Thoracic aorta (tissue), 2 donors: ENCODE results near the gene ZCCHC9. TPM values are rescaled to one million over a fixed set of nuclear protein-coding genes. Genes with fewer than 3 reads are reported as not detected.

ENCODE experiments used
- ATAC-seq: fragments of 150-250 bp; one replicate; pipeline ENCODE4 v1.8.0; 2017; ENCODE audit warnings: low read depth; ENCODE audit not compliant: insufficient number of reproducible peaks, low FRiP score
- DNase-seq: peaks from one replicate; pipeline ENCODE4 v3.0.0-alpha.2; 2020; ENCODE audit warnings: low spot score
- H3K27ac ChIP-seq, 2 donors: fragments of 200-600 bp; sonication (generic); 1 replicate in 1 of 2; 2 replicates in 1 of 2; pipeline ENCODE4 v1.5.1; 2016; ENCODE audit warnings: mild to moderate bottlenecking in 2 of 2, moderate library complexity in 2 of 2
- H3K27me3 ChIP-seq: fragments of 200-600 bp; sonication (generic); replicated peaks from 2 replicates; pipeline ENCODE4 v1.6.0; 2016; ENCODE audit warnings: mild to moderate bottlenecking; ENCODE audit not compliant: insufficient read depth
- H3K36me3 ChIP-seq: fragments of 200-600 bp; sonication (generic); one replicate; pipeline ENCODE4 v1.5.1; 2016
- H3K4me1 ChIP-seq, 2 donors: fragments of 200-600 bp; sonication (generic); 1 replicate in 1 of 2; 2 replicates in 1 of 2; pipeline versions ENCODE4 v1.5.1 to v1.6.0; 2016; ENCODE audit warnings: low read depth in 2 of 2, mild to moderate bottlenecking in 1 of 2; ENCODE audit not compliant: control insufficient read depth in 1 of 2
- H3K4me3 ChIP-seq: fragments of 200-600 bp; sonication (generic); 2 replicates; pipeline ENCODE4 v1.5.1; 2016; ENCODE audit warnings: mild to moderate bottlenecking
- H3K9me3 ChIP-seq: fragments of 200-600 bp; sonication (generic); 2 replicates; pipeline ENCODE4 v1.5.1; 2016
- total RNA-seq, 2 donors: library from RNA; depleted of rRNA; stranded (reverse); fragments of >200 nt; gene quantifications; one replicate each; pipeline versions ENCODE4 v1.1.0 to v1.2.3, GENCODE V29; 2016
- TF ChIP-seq, protein P1 (sequence below): fragments of 200-600 bp; sonication (generic); IDR thresholded peaks from one replicate; pipeline ENCODE4 v1.5.1; 2019; ENCODE audit warnings: antibody characterized with exemption

ZCCHC9 gene
- total RNA-seq, 2 donors from 2014 or later: 4.9 to 22.1 TPM

GRCh38 chr5:81345411-81346003, 44.1 kb downstream of the ZCCHC9 start:
- ATAC-seq (no peak), DNase-seq (no peak)
- no peak overlapping the region for H3K4me3 ChIP-seq
- TF ChIP-seq, protein P1, sequence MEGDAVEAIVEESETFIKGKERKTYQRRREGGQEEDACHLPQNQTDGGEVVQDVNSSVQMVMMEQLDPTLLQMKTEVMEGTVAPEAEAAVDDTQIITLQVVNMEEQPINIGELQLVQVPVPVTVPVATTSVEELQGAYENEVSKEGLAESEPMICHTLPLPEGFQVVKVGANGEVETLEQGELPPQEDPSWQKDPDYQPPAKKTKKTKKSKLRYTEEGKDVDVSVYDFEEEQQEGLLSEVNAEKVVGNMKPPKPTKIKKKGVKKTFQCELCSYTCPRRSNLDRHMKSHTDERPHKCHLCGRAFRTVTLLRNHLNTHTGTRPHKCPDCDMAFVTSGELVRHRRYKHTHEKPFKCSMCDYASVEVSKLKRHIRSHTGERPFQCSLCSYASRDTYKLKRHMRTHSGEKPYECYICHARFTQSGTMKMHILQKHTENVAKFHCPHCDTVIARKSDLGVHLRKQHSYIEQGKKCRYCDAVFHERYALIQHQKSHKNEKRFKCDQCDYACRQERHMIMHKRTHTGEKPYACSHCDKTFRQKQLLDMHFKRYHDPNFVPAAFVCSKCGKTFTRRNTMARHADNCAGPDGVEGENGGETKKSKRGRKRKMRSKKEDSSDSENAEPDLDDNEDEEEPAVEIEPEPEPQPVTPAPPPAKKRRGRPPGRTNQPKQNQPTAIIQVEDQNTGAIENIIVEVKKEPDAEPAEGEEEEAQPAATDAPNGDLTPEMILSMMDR: no peak
- H3K27ac ChIP-seq: no peak overlapping the region
- no peaks in the 10 kb centered on the region for H3K4me1 ChIP-seq
- no peaks in the 10 kb centered on the region for H3K27me3 ChIP-seq
- no peaks in the 10 kb centered on the region for H3K9me3 ChIP-seq
- no peaks in the 10 kb centered on the region for H3K36me3 ChIP-seq

- DNase-seq: no peak
These were observed 47.8 kb downstream of the ZCCHC9 start for GRCh38 chr5:81349161-81349560.

GRCh38 chr5:81350507-81350906, 49.1 kb downstream of the ZCCHC9 start:
- no peak overlapping the region for H3K27ac ChIP-seq
- H3K27me3 ChIP-seq: no peaks in the 10 kb centered on the region
- no peaks in the 10 kb centered on the region for H3K36me3 ChIP-seq
- TF ChIP-seq, protein P1: no peak
- ATAC-seq (no peak), DNase-seq (no peak)
- H3K4me3 ChIP-seq: no peak overlapping the region
- no peaks in the 10 kb centered on the region for H3K9me3 ChIP-seq
- H3K4me1 ChIP-seq: no peaks in the 10 kb centered on the region

More at GRCh38 chr5:81349161-81349560, 47.8 kb downstream of the ZCCHC9 start:
- Histone ChIP-seq H3K36me3 (no peaks in the 10 kb centered on the region), H3K27ac (no peak overlapping the region), H3K4me1 (no peaks in the 10 kb centered on the region), H3K27me3 (no peaks in the 10 kb centered on the region), H3K9me3 (no peaks in the 10 kb centered on the region), H3K4me3 (no peak overlapping the region)
- TF ChIP-seq, protein P1: no peak
- no peak for ATAC-seq

DNA sequence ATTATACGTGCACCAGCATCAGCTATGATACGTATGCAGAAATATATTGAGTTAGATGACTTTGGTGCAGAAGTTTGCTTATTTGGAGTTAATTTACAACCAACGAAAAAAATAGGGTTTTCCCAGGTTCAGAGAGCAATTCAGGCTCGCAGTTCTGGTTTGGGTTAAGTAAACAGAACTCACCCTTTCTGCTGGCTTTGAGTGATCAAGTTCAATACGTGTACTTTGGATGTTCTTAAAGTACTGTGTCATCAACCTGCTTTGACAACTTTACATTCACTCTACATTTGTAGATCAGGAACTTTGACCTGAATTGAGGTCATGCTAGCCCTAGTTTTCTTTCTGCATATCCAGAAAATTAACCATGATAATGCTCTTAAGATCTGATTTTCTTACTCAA, 51.8 kb downstream of the ZCCHC9 start:
- H3K9me3 ChIP-seq: no peaks in the 10 kb centered on the region
- ATAC-seq (no peak), DNase-seq (no peak)
- H3K4me1 ChIP-seq: no peaks in the 10 kb centered on the region
- H3K4me3 ChIP-seq: no peak overlapping the region
- TF ChIP-seq, protein P1: no peak
- H3K27ac ChIP-seq: no peak overlapping the region
- no peaks in the 10 kb centered on the region for H3K36me3 ChIP-seq
- no peaks in the 10 kb centered on the region for H3K27me3 ChIP-seq

GRCh38 chr5:81354093-81354492, 52.7 kb downstream of the ZCCHC9 start:
- ATAC-seq: no peak

More at GRCh38 chr5:81354093-81354492, 52.7 kb downstream of the ZCCHC9 start:
- DNase-seq: no peak
- Histone ChIP-seq H3K9me3 (no peaks in the 10 kb centered on the region), H3K27me3 (no peaks in the 10 kb centered on the region), H3K4me3 (no peak overlapping the region), H3K27ac (no peak overlapping the region), H3K36me3 (no peaks in the 10 kb centered on the region), H3K4me1 (no peaks in the 10 kb centered on the region)
- TF ChIP-seq, protein P1: no peak
